ENCODE measurements around the gene FRRS1. TPM values are rescaled to one million over a fixed set of nuclear protein-coding genes. Genes with fewer than 3 reads are reported as not detected.

FRRS1 gene
- total RNA-seq, 1 experiment from 2014 or later = 11.1 TPM

GRCh38 chr1:99702221-99702620 lies 64.2 kb downstream of the FRRS1 start:
- TF ChIP-seq, protein P1, sequence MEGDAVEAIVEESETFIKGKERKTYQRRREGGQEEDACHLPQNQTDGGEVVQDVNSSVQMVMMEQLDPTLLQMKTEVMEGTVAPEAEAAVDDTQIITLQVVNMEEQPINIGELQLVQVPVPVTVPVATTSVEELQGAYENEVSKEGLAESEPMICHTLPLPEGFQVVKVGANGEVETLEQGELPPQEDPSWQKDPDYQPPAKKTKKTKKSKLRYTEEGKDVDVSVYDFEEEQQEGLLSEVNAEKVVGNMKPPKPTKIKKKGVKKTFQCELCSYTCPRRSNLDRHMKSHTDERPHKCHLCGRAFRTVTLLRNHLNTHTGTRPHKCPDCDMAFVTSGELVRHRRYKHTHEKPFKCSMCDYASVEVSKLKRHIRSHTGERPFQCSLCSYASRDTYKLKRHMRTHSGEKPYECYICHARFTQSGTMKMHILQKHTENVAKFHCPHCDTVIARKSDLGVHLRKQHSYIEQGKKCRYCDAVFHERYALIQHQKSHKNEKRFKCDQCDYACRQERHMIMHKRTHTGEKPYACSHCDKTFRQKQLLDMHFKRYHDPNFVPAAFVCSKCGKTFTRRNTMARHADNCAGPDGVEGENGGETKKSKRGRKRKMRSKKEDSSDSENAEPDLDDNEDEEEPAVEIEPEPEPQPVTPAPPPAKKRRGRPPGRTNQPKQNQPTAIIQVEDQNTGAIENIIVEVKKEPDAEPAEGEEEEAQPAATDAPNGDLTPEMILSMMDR (IDR thresholded peaks at IDR 0.05; ENCODE audit: insufficient read depth in 1 of 2, low read depth in 1 of 2, low read length in 1 of 2, severe bottlenecking in 1 of 2, unreplicated experiment in 1 of 2) = no peak
- no peaks in the 10 kb centered on the region for H3K4me1 ChIP-seq
- no peak overlapping the region for H3K4me3 Mint-ChIP-seq (ENCODE audit: unreplicated experiment)
- H3K27me3 ChIP-seq (replicated peaks; ENCODE audit: control insufficient read depth, insufficient read depth, low read length) = no peaks in the 10 kb centered on the region
- no peaks in the 10 kb centered on the region for H3K9me3 ChIP-seq
- no peaks in the 10 kb centered on the region for H3K36me3 ChIP-seq (ENCODE audit: control insufficient read depth, insufficient read depth, low read length)
- H3K4me1 Mint-ChIP-seq (ENCODE audit: low read depth, unreplicated experiment) = no peaks in the 10 kb centered on the region
- no TSS peak for BruUV-seq (replicated peaks)
- ChIA-PET POLR2A (no interaction called here), CTCF (no interaction called here)
- H3K36me3 Mint-ChIP-seq (ENCODE audit: insufficient read depth, unreplicated experiment) = no peaks in the 10 kb centered on the region
- H3K27me3 Mint-ChIP-seq (ENCODE audit: insufficient read depth, unreplicated experiment) = peaks cover 5% of the 10 kb centered on the region
- no peak for DNase-seq
- H3K9me3 Mint-ChIP-seq (ENCODE audit: unreplicated experiment) = no peaks in the 10 kb centered on the region
- no peak overlapping the region for H3K4me3 ChIP-seq (ENCODE audit: low read depth, low read length)
- intact Hi-C loops (cut with micrococcal nuclease; ENCODE audit: unreplicated experiment) = no loop called here
- no peak overlapping the region for H3K27ac Mint-ChIP-seq (ENCODE audit: unreplicated experiment)

DNA sequence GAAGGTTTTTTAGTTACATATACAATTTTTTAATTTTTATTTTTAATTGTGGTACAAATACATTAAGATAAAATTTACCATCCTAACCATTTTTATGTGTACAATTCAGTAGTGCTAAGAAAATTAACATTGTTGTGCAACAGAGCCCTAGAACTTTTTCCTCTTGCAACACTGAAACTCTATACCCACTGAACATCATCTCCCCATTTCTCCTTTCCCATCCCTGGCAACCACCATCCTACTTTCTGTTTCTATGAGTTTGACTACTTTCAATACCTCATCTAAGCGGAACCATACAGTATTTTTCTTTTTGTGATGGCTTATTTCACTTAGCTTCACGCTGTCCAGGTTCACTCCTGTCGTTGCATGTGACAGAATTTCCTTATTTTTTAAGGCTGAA lies 66.4 kb downstream of the FRRS1 start:
- intact Hi-C loops (cut with micrococcal nuclease; ENCODE audit: unreplicated experiment) = no loop called here
- TF ChIP-seq, protein P1 (IDR thresholded peaks at IDR 0.05; ENCODE audit: insufficient read depth in 1 of 2, low read depth in 1 of 2, low read length in 1 of 2, severe bottlenecking in 1 of 2, unreplicated experiment in 1 of 2) = no peak
- BruUV-seq (replicated peaks) = no TSS peak
- H3K4me1 Mint-ChIP-seq (ENCODE audit: low read depth, unreplicated experiment) = no peaks in the 10 kb centered on the region
- POLR2A ChIA-PET = no interaction called here
- no peaks in the 10 kb centered on the region for H3K9me3 ChIP-seq
- no peak overlapping the region for H3K27ac Mint-ChIP-seq (ENCODE audit: unreplicated experiment)
- H3K4me1 ChIP-seq = no peaks in the 10 kb centered on the region
- H3K4me3 Mint-ChIP-seq (ENCODE audit: unreplicated experiment) = no peak overlapping the region
- no peaks in the 10 kb centered on the region for H3K9me3 Mint-ChIP-seq (ENCODE audit: unreplicated experiment)
- no peak for DNase-seq
- H3K36me3 ChIP-seq (ENCODE audit: control insufficient read depth, insufficient read depth, low read length) = no peaks in the 10 kb centered on the region
- no peak overlapping the region for H3K4me3 ChIP-seq (ENCODE audit: low read depth, low read length)
- H3K27me3 ChIP-seq (replicated peaks; ENCODE audit: control insufficient read depth, insufficient read depth, low read length) = no peaks in the 10 kb centered on the region
- H3K27me3 Mint-ChIP-seq (ENCODE audit: insufficient read depth, unreplicated experiment) = peaks cover 5% of the 10 kb centered on the region
- CTCF ChIA-PET = no interaction called here
- no peaks in the 10 kb centered on the region for H3K36me3 Mint-ChIP-seq (ENCODE audit: insufficient read depth, unreplicated experiment)

DNA sequence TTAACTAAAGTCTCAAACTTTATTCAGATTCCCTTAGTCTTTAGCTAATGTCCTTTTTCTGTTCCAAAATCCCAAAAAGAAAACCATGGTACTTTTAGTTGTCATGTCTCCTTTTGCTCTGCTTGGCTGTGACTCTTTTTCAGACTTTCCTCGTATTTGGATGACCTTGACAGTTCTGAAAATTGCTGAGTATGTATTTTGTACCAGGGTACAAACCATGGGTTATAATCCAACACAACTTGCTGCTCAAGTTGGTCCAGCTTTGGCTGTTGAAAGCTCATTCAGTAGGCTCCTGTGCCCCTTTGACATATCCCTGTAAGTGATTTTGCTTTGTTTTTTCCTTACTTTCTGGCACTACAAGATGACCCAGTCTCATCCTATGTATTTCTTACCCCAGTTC lies 68.9 kb downstream of the FRRS1 start:
- ChIA-PET POLR2A (no interaction called here), CTCF (no interaction called here)
- DNase-seq = no peak
- TF ChIP-seq, protein P1 (IDR thresholded peaks at IDR 0.05; ENCODE audit: insufficient read depth in 1 of 2, low read depth in 1 of 2, low read length in 1 of 2, severe bottlenecking in 1 of 2, unreplicated experiment in 1 of 2) = no peak
- no TSS peak for BruUV-seq (replicated peaks)
- no peaks in the 10 kb centered on the region for H3K36me3 ChIP-seq (ENCODE audit: control insufficient read depth, insufficient read depth, low read length)
- peaks cover 5% of the 10 kb centered on the region for H3K27me3 Mint-ChIP-seq (ENCODE audit: insufficient read depth, unreplicated experiment)
- H3K4me1 Mint-ChIP-seq (ENCODE audit: low read depth, unreplicated experiment) = no peaks in the 10 kb centered on the region
- intact Hi-C loops (cut with micrococcal nuclease; ENCODE audit: unreplicated experiment) = no loop called here
- no peaks in the 10 kb centered on the region for H3K36me3 Mint-ChIP-seq (ENCODE audit: insufficient read depth, unreplicated experiment)
- H3K4me1 ChIP-seq = no peaks in the 10 kb centered on the region
- no peak overlapping the region for H3K27ac Mint-ChIP-seq (ENCODE audit: unreplicated experiment)
- H3K9me3 ChIP-seq = no peaks in the 10 kb centered on the region
- no peaks in the 10 kb centered on the region for H3K27me3 ChIP-seq (replicated peaks; ENCODE audit: control insufficient read depth, insufficient read depth, low read length)
- no peak overlapping the region for H3K4me3 Mint-ChIP-seq (ENCODE audit: unreplicated experiment)
- H3K9me3 Mint-ChIP-seq (ENCODE audit: unreplicated experiment) = no peaks in the 10 kb centered on the region
- no peak overlapping the region for H3K4me3 ChIP-seq (ENCODE audit: low read depth, low read length)

Data from Caco-2 (cell line).